Type B pancreatic cell (in vitro differentiated cells): ENCODE results near the gene TBC1D10B. TPM values are rescaled to one million over a fixed set of nuclear protein-coding genes. Genes with fewer than 3 reads are reported as not detected.

Experiments used
- DNase-seq: peaks from one replicate; pipeline ENCODE4 v3.0.0; 2021; ENCODE audit warnings: mixed read lengths; ENCODE audit not compliant: unreplicated experiment; ENCODE audit errors: extremely low spot score
- H3K27ac Mint-ChIP-seq: 2 replicates; pipeline ENCODE4 v1.8.0; 2021; ENCODE audit warnings: mild to moderate bottlenecking, mixed read lengths
- H3K27me3 Mint-ChIP-seq: 2 replicates; pipeline ENCODE4 v1.8.0; 2021; ENCODE audit warnings: mixed read lengths
- H3K36me3 Mint-ChIP-seq: 2 replicates; pipeline ENCODE4 v1.8.0; 2021; ENCODE audit warnings: mixed read lengths
- H3K4me1 Mint-ChIP-seq: one replicate; pipeline ENCODE4 v1.8.0; 2021; ENCODE audit warnings: mixed read lengths; ENCODE audit not compliant: unreplicated experiment
- H3K4me3 Mint-ChIP-seq: 2 replicates; pipeline ENCODE4 v1.8.0; 2021; ENCODE audit warnings: mild to moderate bottlenecking, mixed read lengths
- H3K9me3 Mint-ChIP-seq: 2 replicates; pipeline ENCODE4 v1.8.0; 2021; ENCODE audit warnings: mixed read lengths
- total RNA-seq: library from RNA; stranded (reverse); gene quantifications from 2 replicates; pipeline ENCODE4 v1.2.1, GENCODE V29; 2021; ENCODE audit warnings: low replicate concordance
- TF ChIP-seq, protein P1 (sequence below): fragments of 200-600 bp; sonication (generic); conservative IDR thresholded peaks from 2 replicates; pipeline ENCODE4 v1.5.0; 2021; ENCODE audit warnings: antibody characterized with exemption, mild to moderate bottlenecking

TBC1D10B gene
- total RNA-seq, 1 donor from 2014 or later = 46.8 TPM

GRCh38 chr16:30355954-30356308 is 14.4 kb downstream of the TBC1D10B start:
- Mint-ChIP-seq H3K9me3 (no peaks in the 10 kb centered on the region), H3K4me1 (peaks cover 11% of the 10 kb centered on the region), H3K36me3 (peaks cover 8% of the 10 kb centered on the region), H3K27ac (peak overlapping the region; percentile 99), H3K4me3 (peak overlapping the region; percentile 94), H3K27me3 (no peaks in the 10 kb centered on the region)
- DNase-seq = no peak
- TF ChIP-seq, protein P1, sequence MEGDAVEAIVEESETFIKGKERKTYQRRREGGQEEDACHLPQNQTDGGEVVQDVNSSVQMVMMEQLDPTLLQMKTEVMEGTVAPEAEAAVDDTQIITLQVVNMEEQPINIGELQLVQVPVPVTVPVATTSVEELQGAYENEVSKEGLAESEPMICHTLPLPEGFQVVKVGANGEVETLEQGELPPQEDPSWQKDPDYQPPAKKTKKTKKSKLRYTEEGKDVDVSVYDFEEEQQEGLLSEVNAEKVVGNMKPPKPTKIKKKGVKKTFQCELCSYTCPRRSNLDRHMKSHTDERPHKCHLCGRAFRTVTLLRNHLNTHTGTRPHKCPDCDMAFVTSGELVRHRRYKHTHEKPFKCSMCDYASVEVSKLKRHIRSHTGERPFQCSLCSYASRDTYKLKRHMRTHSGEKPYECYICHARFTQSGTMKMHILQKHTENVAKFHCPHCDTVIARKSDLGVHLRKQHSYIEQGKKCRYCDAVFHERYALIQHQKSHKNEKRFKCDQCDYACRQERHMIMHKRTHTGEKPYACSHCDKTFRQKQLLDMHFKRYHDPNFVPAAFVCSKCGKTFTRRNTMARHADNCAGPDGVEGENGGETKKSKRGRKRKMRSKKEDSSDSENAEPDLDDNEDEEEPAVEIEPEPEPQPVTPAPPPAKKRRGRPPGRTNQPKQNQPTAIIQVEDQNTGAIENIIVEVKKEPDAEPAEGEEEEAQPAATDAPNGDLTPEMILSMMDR = no peak

GRCh38 chr16:30355144-30355953 is 14.9 kb downstream of the TBC1D10B start, which contains the start of gene CD2BP2:
CD2BP2 (minus strand) TSS chr16:30355308; CDS start chr16:30354681, 627 bp downstream.
- TF ChIP-seq, protein P1 = peak; percentile 32
- peak within 1 kb of the TSS; percentile 99 for H3K27ac Mint-ChIP-seq
- H3K9me3 Mint-ChIP-seq = no peaks in the 10 kb centered on the region
- peak within 1 kb of the TSS; percentile 94 for H3K4me3 Mint-ChIP-seq
- peak; percentile 93 for DNase-seq
- H3K4me1 Mint-ChIP-seq = peaks cover 11% of the 10 kb centered on the region
- no peaks in the 10 kb centered on the region for H3K27me3 Mint-ChIP-seq
- peaks cover 7% of the 10 kb centered on the region for H3K36me3 Mint-ChIP-seq

DNA sequence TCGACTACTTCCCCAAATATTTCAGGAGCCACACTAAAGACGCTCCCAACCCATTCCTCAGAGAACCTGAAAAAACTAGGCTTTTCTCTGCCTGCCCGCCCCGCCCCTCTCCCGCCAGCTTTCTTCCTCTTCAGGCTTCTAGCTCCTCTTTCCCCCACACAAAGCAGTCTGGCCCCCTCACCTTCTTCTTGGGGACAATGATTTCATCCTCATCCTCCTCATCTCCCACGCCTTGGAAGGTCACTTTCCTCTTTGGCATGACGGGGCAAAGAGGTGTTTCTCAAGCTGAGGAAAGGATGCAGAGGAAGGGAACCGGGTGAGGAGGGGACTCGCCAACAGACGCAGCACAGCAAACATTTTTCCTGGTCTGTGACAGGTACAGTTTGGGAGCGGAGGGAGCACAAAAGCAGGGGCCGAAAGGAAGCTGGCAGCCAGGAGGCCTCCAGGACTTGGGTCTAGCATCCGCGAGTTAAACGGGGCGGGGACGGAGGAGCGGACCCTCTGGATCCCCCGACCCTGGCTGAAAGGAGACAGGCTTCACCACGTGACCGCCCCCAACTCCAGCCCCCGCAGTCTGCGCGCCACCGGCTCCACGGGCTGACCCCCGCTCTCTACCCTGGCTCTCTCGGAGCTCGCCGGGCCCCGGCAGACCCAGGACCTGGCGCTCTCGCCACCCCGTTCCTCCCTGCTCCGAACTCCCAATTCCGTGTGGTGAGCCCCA is 15.7 kb downstream of the TBC1D10B start:
- peak overlapping the region; percentile 94 for H3K4me3 Mint-ChIP-seq
- H3K27ac Mint-ChIP-seq = peak overlapping the region; percentile 99
- peaks cover 11% of the 10 kb centered on the region for H3K4me1 Mint-ChIP-seq
- H3K36me3 Mint-ChIP-seq = peaks cover 10% of the 10 kb centered on the region
- no peaks in the 10 kb centered on the region for H3K9me3 Mint-ChIP-seq
- H3K27me3 Mint-ChIP-seq = no peaks in the 10 kb centered on the region
- TF ChIP-seq, protein P1 = no peak
- no peak for DNase-seq

- Mint-ChIP-seq H3K27ac (no peak overlapping the region), H3K9me3 (no peaks in the 10 kb centered on the region), H3K4me1 (peaks cover 11% of the 10 kb centered on the region), H3K4me3 (peak overlapping the region; percentile 94), H3K36me3 (peaks cover 11% of the 10 kb centered on the region), H3K27me3 (no peaks in the 10 kb centered on the region)
- no peak for DNase-seq
- TF ChIP-seq, protein P1 = no peak
Observed at GRCh38 chr16:30353438-30354129, 16.7 kb downstream of the TBC1D10B start.

- H3K4me1 Mint-ChIP-seq = peaks cover 11% of the 10 kb centered on the region
- DNase-seq = no peak
- H3K27me3 Mint-ChIP-seq = no peaks in the 10 kb centered on the region
- H3K9me3 Mint-ChIP-seq = no peaks in the 10 kb centered on the region
- TF ChIP-seq, protein P1 = peak; percentile 63
- peak overlapping the region; percentile 61 for H3K27ac Mint-ChIP-seq
- peaks cover 11% of the 10 kb centered on the region for H3K36me3 Mint-ChIP-seq
- H3K4me3 Mint-ChIP-seq = peak overlapping the region; percentile 65
Observed at GRCh38 chr16:30352488-30353401, 17.5 kb downstream of the TBC1D10B start.
